GM12891 (cell line): ENCODE data around the gene AQR.

Experiments used
- PAX5 ChIP-seq: IDR thresholded peaks from 2 replicates; pipeline ENCODE4 v1.6.1; 2011; ENCODE audit warnings: low read length, moderate library complexity, mild to moderate bottlenecking; ENCODE audit not compliant: insufficient read depth, severe bottlenecking
- POLR2A ChIP-seq: IDR thresholded peaks from 2 replicates; pipeline ENCODE4 v1.6.1; 2011; ENCODE audit warnings: low read depth, low read length, control low read depth
- POLR2AphosphoS5 ChIP-seq: IDR thresholded peaks from 2 replicates; pipeline ENCODE4 v1.6.1; 2011; ENCODE audit warnings: low read depth, low read length, control low read depth
- TAF1 ChIP-seq: IDR thresholded peaks from 2 replicates; pipeline ENCODE4 v1.6.1; 2011; ENCODE audit warnings: low read depth, low read length, control low read depth

GRCh38 chr15:34973512-34973911, 4.0 kb upstream of the AQR start:
- TF ChIP-seq POLR2AphosphoS5 (no peak), POLR2A (no peak), TAF1 (no peak), PAX5 (no peak)
